Fibroblast of peridontal ligament (primary cell): ENCODE data around the gene KCNA10.
"Not testable (repeated sequence)": the region's sequence is repeated elsewhere in the genome, so short reads cannot be mapped to it uniquely, and the experiment has no call there.

Experiments used
- DNase-seq: peaks from one replicate; pipeline ENCODE4 v3.0.0-alpha.2; 2010; ENCODE audit errors: extremely low read depth

Gene KCNA10

DNA sequence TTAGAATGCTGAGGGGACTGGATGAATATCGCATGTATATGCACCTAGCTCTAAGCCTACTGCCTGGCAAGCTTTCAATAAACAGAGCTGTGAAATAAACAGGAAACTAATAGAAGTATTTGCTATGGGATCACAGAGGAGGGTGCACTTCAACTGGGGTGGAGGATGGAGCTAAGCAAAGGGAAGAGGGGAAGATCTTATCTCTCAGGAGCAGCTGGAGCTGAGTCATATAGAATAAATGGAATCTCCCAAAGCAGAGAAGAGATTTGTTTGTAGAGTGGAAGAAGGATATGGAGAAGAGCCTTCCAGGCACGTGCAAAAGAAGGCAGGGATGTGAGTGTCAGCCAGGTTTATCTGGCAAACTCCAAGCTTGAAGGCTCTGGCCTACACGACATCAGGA is 17.0 kb upstream of the KCNA10 start:
- DNase-seq = no peak

DNA sequence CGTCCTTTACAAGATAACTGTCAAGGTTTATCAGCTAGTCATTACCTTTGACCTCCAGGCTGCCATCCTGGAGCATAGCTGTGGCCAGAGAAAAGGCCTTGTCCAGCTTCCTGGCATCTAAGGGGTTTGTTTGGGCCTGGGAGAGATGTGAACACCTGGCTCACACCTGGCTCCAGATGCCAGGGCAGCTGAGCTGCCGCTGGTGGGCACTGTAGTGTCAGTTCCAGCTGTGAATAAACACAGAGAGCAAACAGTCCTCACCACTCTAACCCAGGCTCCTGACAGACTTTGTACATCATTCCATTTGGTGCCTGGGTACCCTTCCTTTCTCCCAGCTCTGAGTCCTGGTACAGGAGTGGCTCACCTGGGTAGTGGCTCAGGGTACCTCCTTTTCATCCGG is 14.3 kb upstream of the KCNA10 start:
- DNase-seq = no peak

DNA sequence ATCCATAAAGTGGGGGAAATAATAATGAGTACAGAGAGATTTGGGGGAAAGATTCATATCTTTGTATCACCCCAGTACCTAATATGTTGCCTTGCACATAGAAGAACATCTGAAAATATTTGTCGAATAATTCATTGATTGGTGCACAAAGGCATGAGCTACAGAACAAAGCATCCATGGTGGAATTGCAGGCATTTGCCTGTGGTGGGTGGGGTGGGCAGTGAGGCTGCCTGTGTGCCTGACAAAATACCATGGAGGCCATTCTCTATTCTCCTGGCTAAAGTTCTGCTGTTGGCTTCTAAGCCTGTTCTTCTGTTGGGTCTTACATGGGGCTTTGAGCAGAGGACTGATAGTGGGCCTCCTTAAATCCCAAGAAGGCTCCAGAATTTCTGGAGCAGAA is 10.0 kb upstream of the KCNA10 start:
- DNase-seq = no peak

DNA sequence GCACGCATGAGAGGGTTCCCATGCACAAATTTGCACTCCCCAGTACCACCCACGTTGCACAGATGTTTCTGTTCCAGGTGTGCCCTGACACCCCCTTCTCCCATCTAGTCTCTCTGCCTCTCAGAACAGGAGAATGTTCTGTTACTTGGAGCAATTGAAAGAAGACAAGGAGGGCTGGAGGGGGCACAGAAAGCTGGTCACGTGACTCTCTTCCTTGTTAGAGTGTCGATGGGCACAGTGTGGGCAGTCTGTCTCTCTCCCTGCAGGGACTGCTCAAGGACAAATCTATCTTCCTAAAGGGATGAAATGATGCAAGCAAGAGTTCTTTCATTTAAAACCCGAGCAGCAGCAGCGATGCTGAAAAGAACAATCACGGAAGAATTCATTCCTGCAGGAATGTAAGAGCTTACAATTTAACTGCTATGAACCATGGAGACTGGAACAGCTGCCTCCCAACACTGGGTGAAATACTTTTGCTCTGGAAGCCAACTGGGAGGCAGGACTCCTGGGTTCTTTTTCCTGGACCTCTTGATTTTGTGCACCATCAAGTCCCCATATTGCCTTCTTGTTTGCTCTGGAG is 7.3 kb upstream of the KCNA10 start:
- DNase-seq = no peak

DNA sequence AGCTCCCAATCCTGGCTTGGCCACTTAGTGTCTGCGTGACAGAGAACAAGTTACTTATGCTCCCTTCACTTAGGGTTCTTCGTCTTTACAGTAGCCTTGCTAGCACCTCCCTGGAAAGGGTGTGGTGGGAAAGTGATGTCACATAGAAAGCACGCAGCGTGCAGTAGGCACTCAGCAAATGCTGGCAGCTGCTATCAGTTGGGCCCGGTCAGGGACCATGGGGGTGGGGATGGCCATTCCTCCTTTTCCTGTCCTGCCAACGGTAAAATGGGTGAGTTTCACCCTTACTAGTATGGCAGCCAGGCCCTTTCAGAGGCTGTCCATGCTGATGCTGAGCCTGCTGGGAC is 6.2 kb upstream of the KCNA10 start:
- no peak for DNase-seq

DNA sequence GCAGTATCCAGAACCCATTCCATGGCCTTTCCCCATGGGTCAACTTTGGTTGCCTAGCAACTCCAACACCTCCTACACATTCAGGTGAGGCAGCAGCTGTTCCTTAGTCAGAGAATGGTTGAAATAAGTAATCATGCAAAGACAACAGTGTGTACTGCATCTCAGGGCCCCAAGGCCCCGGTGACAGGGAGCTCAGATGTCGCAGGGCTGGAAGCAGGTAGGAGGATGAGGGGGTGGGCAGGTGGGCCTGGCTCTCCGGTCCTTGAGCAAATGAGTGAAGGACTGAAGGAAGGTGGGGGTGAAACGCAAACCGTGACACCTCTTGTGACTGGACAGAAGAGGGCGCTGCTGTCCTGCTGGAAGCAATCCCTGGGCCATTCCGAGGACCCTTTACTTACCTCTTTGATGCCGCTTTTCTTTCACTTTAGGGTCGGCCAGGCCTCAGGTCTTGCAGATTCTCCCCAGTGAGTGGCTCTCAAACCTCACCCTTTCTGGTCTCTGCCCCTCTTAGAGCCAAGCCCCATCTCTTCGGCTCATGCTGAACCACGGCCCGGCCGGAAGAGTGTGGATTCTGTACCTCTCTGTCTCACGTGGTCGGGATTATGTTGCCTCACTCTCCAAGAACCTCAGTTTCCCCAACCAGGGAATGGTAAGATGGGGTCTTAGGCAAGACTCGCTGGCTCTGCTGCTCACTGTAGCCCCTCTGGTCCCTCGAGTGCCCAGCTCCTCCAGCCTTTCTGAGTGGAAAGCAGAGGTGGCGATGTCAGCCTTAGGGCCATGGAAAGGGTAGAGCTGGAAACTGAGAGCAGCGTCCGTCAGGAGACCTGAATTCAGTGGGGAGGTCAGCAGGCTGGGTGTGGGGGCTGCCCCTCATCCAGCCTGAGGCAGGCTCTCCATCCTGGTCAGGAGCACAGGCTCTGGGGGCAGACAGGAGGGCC is 5.6 kb upstream of the KCNA10 start:
- peak; percentile 9 for DNase-seq

DNA sequence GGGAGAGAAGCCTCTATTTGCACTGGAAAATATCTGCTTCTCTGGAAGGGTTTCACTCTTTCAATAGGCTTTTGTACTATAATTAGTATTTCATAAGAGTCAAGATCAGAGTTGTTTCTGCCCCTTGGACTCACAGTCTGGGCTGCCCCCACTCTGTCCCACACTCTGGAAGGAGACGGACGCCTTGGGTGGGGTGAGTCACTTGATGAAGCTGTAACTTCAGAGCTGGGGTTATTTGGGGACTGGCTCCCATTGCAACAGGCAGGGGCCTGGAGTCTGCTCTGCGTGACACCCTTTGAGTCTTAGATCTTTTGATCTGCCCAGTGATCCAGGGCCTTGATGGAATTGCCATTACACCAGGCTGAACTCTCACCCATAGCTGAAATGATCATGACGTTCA is 4.0 kb upstream of the KCNA10 start:
- DNase-seq = no peak

DNA sequence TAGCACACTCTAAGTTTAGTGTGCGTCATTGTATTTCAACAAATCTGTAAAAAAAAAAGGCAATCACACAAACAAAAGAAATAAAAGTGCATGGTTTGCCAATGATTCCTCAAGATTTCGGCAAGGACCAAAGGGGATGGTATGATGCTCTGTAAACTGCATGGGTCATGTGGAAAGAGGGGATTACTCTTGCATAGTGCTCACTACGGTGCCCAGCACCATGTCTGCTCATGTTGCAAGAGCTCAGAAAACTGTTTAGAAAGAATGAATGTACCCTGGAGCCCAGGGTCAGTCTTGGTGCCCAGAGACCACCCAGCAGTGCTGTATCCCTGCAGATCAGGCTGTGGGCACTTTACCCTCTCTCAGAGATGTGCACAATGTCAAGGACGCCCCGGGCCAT is 3.6 kb upstream of the KCNA10 start:
- no peak for DNase-seq

DNA sequence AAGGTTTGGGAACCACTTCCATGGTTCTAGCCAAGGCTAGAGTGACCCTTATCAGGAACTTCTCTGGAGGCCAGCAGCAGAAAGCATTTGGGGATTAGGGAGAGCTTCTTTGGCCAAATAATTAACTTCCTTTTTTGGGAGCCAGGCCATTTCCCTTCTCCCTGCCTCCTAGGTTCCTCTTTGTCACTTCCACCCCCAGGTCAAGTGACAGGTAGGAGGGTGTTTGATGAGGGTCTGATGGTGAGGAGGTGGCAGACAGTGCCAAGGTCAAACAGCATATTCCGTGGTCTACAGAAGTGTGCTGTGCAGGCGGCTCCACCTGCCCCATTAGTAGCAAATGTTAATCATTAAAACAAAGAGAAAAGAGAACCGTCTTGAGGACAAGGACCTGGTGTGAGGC is 1.9 kb upstream of the KCNA10 start:
- no peak for DNase-seq

DNA sequence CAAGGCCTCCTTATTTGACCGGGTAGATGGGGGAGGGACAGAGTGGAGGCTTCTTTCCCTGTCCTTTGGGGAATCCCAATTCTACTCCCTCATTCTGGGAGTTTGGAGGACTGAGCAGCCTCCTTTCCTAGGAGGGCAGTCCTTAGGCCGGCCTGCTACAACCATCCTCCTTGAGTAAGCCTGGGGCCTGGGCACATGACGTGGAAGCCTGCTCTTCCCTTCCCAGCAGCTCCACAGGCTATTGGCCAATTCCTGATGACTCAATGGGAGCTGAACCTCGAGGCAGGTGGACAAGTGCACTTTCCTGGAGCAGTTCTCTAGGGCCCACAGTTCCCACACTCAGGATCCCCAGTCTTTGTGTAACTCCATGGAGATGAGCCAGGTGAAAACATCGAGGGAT is 3.1 kb downstream of the KCNA10 start:
- no peak for DNase-seq

DNA sequence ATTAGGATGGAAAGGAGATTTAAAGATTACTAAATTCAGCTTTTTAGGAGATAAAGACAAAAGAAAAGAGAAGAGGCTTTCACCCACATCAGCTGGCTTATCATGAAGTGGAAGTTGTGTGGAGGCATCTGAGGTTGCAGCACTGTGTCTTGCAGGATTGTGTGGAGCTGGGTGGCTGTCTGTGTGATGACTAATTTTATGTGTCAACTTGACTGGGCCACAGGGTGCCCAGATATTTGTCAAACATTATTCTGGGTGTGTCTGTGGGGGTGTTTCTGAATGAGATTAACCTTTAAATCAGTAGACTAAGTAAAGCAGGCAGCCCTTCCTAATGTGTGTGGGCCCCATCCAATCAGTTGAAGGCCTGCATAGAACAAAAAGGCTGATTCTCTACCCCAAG is 3.9 kb downstream of the KCNA10 start:
- DNase-seq = no peak

DNA sequence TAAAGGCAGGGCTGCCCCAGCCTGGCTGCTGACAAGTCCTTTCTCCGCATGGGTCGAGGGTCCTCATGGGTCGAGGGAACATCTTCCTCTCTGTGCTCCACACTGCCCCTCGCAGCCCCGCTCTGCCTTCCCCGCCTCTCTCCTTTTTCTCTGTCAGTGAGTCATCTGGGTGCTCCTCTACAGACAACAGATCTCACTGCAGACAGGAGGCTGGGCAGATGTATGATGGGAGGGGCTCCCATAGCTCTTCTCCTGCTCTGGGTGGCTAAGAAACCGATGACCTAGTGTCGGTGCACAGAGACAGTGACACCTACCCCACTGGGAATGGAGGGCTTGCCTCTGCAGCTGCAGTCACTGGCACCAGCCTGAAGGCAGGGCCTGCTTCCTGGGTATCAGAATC is 5.5 kb downstream of the KCNA10 start:
- no peak for DNase-seq

DNA sequence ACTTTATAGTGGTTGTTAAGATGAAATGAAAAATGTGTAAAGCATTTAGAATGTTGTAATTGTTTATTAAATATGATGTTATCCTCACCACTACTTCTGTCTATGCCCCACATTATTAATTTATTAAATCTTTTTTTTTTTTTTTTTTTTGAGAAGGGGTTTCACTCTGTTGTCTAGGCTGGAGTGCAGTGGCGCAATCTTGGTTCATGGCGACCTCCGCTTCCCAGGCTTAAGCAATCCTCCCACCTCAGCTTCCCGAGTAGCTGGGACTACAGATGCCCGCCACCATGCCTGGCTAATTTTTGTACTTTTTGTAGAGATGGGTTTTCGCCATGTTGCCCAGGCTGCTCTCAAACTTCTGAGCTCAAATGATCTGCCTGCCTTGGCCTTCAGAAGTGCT is 7.5 kb downstream of the KCNA10 start:
- DNase-seq = no peak

DNA sequence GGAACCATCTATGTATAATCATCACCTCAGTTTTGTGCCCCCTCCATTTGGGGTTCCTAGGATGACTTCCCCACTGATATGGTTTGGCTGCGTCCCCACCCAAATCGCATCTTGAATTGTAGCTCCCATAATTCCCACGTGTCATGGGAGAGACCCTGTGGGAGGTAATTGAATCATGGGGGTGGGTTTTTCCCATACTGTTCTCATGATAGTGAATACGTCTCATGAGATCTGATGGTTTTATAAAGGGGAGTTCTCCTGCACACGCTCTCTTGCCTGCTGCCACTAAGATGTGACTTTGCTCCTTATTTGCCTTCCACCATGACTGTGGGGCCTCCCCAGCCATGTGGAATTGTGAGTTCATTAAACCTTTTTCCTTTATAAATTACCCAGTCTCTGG is 8.1 kb downstream of the KCNA10 start:
- not testable (repeated sequence) for DNase-seq

DNA sequence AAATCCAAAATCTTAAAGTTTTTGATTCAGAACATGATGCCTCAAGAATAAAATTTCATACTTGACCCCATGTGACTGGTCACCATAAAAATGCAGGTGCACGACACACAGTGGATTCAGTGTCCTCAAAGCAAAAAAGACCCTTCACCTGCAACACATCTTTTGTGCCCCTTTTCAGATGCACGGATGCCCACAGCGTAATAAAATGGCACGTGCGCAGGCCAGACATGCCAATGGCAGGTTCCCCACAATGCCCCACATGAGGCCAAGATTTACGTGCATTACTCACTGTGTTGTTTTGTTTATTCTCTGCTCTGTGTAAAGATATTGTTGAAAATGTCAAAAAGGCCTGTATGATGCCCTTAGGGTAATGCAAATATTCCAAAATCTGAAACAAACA is 9.3 kb downstream of the KCNA10 start:
- no peak for DNase-seq

DNA sequence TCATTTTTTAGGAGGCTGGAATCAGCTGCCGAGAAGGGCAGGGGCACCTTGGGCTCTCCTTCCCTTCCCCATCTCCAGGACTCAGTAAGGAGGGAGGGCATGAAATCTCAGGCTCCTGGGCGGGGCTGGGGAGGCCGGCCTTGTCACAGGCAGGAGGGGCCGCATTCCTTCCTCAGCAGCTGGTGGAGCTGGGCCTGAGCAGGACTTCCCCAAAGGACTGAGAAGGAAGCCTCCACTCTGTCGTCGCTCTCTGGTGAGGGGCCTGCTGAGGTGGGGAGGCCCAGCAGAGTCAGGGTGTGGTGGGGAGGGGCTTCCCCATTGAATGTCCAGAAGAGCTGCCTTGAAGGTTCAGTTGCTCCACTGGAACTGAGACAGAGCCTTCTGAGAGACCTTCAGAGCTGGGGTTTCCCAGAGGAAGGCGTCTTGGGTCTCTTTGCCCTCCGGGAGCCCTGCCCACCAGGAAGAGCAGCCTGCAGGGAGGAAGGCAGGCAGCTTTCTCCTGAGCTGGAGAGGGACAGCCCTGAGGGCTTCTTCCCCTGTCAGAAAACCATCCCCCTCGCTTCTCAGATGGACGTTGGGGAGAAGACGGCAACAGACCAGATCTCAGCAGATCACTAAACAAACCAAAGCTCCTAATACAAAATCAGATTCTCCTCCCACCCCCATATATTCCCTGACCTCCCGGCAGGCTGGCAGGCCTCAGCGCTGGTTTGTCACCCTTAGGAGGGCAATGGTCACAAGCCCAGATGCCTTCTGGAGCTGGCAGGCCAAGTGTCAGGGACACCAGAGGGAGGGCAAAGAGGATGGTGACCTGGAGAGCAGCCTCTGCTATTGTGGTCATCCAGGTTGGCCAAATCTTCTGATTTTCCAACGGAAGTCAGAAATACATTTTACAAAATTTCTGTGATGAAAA is 10.7 kb downstream of the KCNA10 start:
- DNase-seq = no peak

DNA sequence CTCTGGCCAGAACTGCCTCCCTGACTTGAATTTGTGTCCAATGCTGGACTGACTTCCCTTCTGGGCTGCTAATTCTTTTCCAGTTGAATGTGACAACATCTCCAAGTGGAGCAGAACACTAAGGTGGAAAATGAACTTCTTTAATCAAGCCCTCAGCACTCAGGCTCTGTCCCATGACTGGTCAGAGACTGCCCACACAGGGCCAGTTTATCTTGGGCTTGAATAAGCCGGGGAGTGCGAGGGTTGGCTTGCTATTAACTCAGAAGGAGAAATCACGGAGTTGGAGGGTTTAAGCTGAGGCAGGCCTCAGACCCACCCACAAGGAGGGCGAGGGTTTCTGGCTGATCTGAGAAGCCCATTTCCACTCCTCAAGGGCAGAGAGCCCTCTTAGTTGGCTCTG is 12.4 kb downstream of the KCNA10 start:
- no peak for DNase-seq

DNA sequence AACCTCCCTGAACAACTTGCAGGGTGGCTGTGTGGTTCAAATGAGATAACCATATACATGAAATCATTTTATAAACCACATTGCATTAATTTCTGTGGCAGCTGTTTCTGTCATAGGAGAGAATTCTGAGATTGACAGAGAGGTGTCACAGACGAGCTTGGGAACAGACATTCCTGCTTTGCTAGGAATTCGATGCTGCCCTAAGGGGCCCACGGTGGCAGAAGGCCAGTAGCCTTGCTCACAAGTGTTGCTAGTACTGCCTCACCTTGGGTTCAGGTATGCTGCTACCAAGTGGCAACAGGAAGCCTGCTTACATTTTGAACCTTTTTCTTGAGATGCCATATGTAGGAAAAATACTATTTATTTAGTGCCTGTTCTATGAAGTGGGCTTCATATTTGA is 13.4 kb downstream of the KCNA10 start:
- DNase-seq = no peak

DNA sequence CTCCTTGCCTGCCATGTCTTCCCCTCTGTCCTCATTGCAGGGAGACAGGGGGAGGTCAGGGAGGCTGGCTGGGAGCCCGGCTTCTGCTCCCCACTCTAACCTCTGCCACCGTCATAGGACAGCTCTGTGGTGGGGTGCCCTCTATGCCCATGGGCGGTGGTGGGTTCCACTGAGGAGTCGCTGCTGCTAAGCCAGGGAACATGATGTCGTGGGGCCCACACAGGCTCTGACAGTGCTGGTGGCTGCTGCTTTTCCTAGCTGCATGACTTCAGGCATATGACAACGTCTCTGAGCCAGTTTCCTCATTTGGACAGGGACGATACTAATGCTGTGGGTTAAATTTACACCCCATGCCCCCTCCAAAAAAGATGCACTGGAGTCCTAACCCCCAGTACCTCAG is 14.7 kb downstream of the KCNA10 start:
- no peak for DNase-seq

DNA sequence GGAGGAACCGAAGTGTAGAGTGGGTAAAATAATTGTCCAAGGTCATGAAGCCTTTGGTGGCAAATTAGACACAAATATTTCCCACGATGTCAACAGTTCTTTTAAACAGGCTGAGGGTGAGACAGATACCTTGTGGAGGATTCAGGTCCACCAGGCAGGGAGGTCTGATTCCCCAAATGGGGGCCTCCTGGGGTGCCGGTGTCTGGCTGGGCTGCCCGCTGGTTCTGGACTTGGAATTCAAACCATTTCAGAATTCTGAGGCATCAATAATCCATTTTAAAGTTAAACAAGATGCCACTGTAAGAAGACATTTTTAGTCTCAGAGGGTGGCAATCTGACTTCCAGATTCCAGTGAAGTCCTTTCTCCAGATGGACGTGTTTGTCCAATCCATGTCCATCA is 15.5 kb downstream of the KCNA10 start:
- DNase-seq = no peak

DNA sequence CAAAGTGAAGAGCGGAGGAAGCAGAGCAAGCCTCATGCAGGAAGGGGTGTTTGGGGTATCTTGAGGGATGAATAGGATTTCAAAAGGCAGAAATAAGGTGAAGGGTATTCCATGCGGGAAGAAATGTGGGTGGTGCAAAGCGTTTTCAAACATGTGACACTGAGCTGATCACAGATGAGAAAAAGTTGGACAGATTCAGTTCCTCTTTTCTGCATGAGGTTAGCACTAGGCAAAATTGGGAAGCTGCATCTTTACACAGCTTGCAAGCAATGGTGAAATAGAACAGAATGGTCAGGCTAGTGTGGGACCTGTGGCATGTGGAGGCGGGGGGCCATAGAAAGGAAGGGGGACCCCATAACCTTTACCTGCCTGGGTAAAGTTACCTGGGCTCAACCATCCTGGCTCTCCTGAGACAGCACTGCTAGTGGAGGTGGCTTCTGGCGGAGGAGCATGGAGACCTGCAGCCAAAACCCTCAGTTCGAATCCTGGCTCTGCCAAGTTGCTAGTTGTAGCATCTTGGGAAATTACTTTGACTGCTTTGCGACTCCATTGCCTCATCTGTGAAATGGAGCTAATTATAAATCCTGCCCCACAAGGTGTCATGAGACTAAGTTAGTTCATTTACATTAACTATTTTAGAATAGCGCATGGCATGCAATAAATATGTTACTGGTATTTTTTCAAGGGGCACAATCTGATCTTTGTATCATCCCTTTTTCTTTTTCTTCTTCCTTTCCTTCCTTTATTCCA is 16.4 kb downstream of the KCNA10 start:
- no peak for DNase-seq
